Measurements from ENCODE around the gene CATSPERD. TPM values are rescaled to one million over a fixed set of nuclear protein-coding genes. Genes with fewer than 3 reads are reported as not detected.

The CATSPERD gene
- not detected for total RNA-seq

- TF ChIP-seq POLR2A (IDR thresholded peaks at IDR 0.05) (peak; percentile 42), POLR2AphosphoS5 (IDR thresholded peaks at IDR 0.05) (peak; percentile 97 to 99 (median 98)), CTCF (IDR thresholded peaks at IDR 0.05) (peak; percentile 89 to 98 (median 94))
- H3K27me3 ChIP-seq, result no peaks in the 10 kb centered on the region
- H3K4me1 ChIP-seq, result peaks cover 0 to 14% of the 10 kb centered on the region in 2 donors
- peak within 1 kb of the TSS; percentile 83 to 99 (median 98) for H3K4me3 ChIP-seq
- peak; percentile 98 for DNase-seq (ENCODE audit: low spot score in 2 of 2)
- H3K27ac ChIP-seq, result peak within 1 kb of the TSS; percentile 95 to 97
- intact Hi-C loops (cut with DNase I; ENCODE audit: low total_unique reads), result loop anchor here (10.0 kb wide), 1 partner anchor 1355 kb away; no protein-coding TSS in a partner anchor
- H3K36me3 ChIP-seq, result no peaks in the 10 kb centered on the region
- no peaks in the 10 kb centered on the region for H3K9me3 ChIP-seq
Measured at GRCh38 chr19:5719961-5720790, at the start of gene CATSPERD, which contains the start of gene LONP1. Gene CATSPERD (plus strand): TSS chr19:5720637. CDS start chr19:5720738, 101 bp downstream. Gene LONP1 (minus strand): TSS chr19:5720146. CDS start chr19:5720132, 14 bp downstream.

- no peak for DNase-seq (ENCODE audit: low spot score in 2 of 2)
- TF ChIP-seq POLR2A (IDR thresholded peaks at IDR 0.05), result no peak
- TF ChIP-seq POLR2AphosphoS5 (IDR thresholded peaks at IDR 0.05), result no peak
- no peak for TF ChIP-seq CTCF (IDR thresholded peaks at IDR 0.05)
- H3K27me3 ChIP-seq, result no peaks in the 10 kb centered on the region
- intact Hi-C loops (cut with DNase I; ENCODE audit: low total_unique reads), result no loop called here
- H3K9me3 ChIP-seq, result no peaks in the 10 kb centered on the region
- H3K4me3 ChIP-seq, result no peak overlapping the region
- H3K27ac ChIP-seq, result no peak overlapping the region
- H3K36me3 ChIP-seq, result no peaks in the 10 kb centered on the region
- no peaks in the 10 kb centered on the region for H3K4me1 ChIP-seq
Measured at GRCh38 chr19:5671600-5671999, 48.8 kb upstream of the CATSPERD start.

- Histone ChIP-seq H3K4me3 (no peak overlapping the region), H3K36me3 (no peaks in the 10 kb centered on the region), H3K27me3 (no peaks in the 10 kb centered on the region), H3K27ac (no peak overlapping the region), H3K4me1 (no peaks in the 10 kb centered on the region), H3K9me3 (no peaks in the 10 kb centered on the region)
- intact Hi-C loops (cut with DNase I; ENCODE audit: low total_unique reads), result no loop called here
- no peak for DNase-seq (ENCODE audit: low spot score in 2 of 2)
- no peak for TF ChIP-seq POLR2A (IDR thresholded peaks at IDR 0.05)
- no peak for TF ChIP-seq CTCF (IDR thresholded peaks at IDR 0.05)
- no peak for TF ChIP-seq POLR2AphosphoS5 (IDR thresholded peaks at IDR 0.05)
Measured at GRCh38 chr19:5672708-5673459, 47.6 kb upstream of the CATSPERD start.

GRCh38 chr19:5673752-5674151 lies 46.7 kb upstream of the CATSPERD start:
- H3K4me1 ChIP-seq, result no peaks in the 10 kb centered on the region

More at GRCh38 chr19:5673752-5674151, 46.7 kb upstream of the CATSPERD start:
- Histone ChIP-seq H3K36me3 (no peaks in the 10 kb centered on the region), H3K9me3 (no peaks in the 10 kb centered on the region), H3K4me3 (no peak overlapping the region), H3K27ac (no peak overlapping the region), H3K27me3 (no peaks in the 10 kb centered on the region)
- DNase-seq (ENCODE audit: low spot score in 2 of 2), result no peak
- TF ChIP-seq POLR2AphosphoS5 (IDR thresholded peaks at IDR 0.05) (no peak), CTCF (IDR thresholded peaks at IDR 0.05) (no peak), POLR2A (IDR thresholded peaks at IDR 0.05) (no peak)
- intact Hi-C loops (cut with DNase I; ENCODE audit: low total_unique reads), result no loop called here

Data from breast epithelium (tissue), 4 donors.